Measurements from ENCODE around the gene PTPRG. TPM values are rescaled to one million over a fixed set of nuclear protein-coding genes. Genes with fewer than 3 reads are reported as not detected.

PTPRG gene
- total and polyA plus RNA-seq, 2 experiments from 2014 or later: 24.4 to 131 TPM

DNA sequence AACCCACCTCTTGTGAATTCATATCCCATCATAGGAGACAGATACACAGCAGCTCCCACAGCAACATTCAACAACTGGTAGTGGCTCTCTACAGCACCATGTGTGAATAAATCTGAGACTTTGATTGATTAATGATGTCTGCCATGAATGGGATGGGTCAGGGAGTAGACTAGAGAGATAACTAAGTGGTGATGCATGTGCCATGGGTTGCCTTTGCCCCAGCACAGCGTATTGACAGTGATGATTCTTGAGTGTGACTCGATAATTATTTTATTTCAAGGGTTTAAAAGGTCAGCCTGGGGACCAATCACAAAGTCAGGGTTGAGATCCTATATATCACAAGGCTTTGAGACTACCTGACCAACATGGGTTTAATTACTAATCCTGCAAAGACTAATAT, 295.9 kb downstream of the PTPRG start (continued):
- TF ChIP-seq, protein P1, sequence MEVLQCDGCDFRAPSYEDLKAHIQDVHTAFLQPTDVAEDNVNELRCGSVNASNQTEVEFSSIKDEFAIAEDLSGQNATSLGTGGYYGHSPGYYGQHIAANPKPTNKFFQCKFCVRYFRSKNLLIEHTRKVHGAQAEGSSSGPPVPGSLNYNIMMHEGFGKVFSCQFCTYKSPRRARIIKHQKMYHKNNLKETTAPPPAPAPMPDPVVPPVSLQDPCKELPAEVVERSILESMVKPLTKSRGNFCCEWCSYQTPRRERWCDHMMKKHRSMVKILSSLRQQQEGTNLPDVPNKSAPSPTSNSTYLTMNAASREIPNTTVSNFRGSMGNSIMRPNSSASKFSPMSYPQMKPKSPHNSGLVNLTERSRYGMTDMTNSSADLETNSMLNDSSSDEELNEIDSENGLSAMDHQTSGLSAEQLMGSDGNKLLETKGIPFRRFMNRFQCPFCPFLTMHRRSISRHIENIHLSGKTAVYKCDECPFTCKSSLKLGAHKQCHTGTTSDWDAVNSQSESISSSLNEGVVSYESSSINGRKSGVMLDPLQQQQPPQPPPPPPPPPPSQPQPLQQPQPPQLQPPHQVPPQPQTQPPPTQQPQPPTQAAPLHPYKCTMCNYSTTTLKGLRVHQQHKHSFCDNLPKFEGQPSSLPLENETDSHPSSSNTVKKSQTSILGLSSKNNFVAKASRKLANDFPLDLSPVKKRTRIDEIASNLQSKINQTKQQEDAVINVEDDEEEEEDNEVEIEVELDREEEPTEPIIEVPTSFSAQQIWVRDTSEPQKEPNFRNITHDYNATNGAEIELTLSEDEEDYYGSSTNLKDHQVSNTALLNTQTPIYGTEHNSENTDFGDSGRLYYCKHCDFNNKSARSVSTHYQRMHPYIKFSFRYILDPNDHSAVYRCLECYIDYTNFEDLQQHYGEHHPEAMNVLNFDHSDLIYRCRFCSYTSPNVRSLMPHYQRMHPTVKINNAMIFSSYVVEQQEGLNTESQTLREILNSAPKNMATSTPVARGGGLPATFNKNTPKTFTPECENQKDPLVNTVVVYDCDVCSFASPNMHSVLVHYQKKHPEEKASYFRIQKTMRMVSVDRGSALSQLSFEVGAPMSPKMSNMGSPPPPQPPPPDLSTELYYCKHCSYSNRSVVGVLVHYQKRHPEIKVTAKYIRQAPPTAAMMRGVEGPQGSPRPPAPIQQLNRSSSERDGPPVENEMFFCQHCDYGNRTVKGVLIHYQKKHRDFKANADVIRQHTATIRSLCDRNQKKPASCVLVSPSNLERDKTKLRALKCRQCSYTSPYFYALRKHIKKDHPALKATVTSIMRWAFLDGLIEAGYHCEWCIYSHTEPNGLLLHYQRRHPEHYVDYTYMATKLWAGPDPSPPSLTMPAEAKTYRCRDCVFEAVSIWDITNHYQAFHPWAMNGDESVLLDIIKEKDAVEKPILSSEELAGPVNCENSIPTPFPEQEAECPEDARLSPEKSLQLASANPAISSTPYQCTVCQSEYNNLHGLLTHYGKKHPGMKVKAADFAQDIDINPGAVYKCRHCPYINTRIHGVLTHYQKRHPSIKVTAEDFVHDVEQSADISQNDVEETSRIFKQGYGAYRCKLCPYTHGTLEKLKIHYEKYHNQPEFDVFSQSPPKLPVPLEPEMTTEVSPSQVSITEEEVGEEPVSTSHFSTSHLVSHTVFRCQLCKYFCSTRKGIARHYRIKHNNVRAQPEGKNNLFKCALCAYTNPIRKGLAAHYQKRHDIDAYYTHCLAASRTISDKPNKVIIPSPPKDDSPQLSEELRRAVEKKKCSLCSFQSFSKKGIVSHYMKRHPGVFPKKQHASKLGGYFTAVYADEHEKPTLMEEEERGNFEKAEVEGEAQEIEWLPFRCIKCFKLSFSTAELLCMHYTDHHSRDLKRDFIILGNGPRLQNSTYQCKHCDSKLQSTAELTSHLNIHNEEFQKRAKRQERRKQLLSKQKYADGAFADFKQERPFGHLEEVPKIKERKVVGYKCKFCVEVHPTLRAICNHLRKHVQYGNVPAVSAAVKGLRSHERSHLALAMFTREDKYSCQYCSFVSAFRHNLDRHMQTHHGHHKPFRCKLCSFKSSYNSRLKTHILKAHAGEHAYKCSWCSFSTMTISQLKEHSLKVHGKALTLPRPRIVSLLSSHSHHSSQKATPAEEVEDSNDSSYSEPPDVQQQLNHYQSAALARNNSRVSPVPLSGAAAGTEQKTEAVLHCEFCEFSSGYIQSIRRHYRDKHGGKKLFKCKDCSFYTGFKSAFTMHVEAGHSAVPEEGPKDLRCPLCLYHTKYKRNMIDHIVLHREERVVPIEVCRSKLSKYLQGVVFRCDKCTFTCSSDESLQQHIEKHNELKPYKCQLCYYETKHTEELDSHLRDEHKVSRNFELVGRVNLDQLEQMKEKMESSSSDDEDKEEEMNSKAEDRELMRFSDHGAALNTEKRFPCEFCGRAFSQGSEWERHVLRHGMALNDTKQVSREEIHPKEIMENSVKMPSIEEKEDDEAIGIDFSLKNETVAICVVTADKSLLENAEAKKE (CRISPR knock-in tag; IDR thresholded peaks at IDR 0.05): no peak
- TF ChIP-seq JUNB (IDR thresholded peaks at IDR 0.05; ENCODE audit: unreplicated experiment) (no peak), EZH2 (IDR thresholded peaks at IDR 0.05; ENCODE audit: low read depth, unreplicated experiment) (no peak), STAT1 (IDR thresholded peaks at IDR 0.05; ENCODE audit: unreplicated experiment) (no peak), POLR2AphosphoS5 (IDR thresholded peaks at IDR 0.05; ENCODE audit: low read depth) (no peak)
- TF ChIP-seq, protein P2, sequence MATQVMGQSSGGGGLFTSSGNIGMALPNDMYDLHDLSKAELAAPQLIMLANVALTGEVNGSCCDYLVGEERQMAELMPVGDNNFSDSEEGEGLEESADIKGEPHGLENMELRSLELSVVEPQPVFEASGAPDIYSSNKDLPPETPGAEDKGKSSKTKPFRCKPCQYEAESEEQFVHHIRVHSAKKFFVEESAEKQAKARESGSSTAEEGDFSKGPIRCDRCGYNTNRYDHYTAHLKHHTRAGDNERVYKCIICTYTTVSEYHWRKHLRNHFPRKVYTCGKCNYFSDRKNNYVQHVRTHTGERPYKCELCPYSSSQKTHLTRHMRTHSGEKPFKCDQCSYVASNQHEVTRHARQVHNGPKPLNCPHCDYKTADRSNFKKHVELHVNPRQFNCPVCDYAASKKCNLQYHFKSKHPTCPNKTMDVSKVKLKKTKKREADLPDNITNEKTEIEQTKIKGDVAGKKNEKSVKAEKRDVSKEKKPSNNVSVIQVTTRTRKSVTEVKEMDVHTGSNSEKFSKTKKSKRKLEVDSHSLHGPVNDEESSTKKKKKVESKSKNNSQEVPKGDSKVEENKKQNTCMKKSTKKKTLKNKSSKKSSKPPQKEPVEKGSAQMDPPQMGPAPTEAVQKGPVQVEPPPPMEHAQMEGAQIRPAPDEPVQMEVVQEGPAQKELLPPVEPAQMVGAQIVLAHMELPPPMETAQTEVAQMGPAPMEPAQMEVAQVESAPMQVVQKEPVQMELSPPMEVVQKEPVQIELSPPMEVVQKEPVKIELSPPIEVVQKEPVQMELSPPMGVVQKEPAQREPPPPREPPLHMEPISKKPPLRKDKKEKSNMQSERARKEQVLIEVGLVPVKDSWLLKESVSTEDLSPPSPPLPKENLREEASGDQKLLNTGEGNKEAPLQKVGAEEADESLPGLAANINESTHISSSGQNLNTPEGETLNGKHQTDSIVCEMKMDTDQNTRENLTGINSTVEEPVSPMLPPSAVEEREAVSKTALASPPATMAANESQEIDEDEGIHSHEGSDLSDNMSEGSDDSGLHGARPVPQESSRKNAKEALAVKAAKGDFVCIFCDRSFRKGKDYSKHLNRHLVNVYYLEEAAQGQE (IDR thresholded peaks at IDR 0.05; ENCODE audit: unreplicated experiment): no peak
- TF ChIP-seq, protein P3, sequence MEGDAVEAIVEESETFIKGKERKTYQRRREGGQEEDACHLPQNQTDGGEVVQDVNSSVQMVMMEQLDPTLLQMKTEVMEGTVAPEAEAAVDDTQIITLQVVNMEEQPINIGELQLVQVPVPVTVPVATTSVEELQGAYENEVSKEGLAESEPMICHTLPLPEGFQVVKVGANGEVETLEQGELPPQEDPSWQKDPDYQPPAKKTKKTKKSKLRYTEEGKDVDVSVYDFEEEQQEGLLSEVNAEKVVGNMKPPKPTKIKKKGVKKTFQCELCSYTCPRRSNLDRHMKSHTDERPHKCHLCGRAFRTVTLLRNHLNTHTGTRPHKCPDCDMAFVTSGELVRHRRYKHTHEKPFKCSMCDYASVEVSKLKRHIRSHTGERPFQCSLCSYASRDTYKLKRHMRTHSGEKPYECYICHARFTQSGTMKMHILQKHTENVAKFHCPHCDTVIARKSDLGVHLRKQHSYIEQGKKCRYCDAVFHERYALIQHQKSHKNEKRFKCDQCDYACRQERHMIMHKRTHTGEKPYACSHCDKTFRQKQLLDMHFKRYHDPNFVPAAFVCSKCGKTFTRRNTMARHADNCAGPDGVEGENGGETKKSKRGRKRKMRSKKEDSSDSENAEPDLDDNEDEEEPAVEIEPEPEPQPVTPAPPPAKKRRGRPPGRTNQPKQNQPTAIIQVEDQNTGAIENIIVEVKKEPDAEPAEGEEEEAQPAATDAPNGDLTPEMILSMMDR (conservative IDR thresholded peaks at IDR 0.05; ENCODE audit: low read depth in 2 of 2): no peak

Data from GM23338 (cell line).